ENCODE measurements around the gene ELAVL3.
"Not testable (repeated sequence)": the region's sequence is repeated elsewhere in the genome, so short reads cannot be mapped to it uniquely, and the experiment has no call there.

The ELAVL3 gene

DNA sequence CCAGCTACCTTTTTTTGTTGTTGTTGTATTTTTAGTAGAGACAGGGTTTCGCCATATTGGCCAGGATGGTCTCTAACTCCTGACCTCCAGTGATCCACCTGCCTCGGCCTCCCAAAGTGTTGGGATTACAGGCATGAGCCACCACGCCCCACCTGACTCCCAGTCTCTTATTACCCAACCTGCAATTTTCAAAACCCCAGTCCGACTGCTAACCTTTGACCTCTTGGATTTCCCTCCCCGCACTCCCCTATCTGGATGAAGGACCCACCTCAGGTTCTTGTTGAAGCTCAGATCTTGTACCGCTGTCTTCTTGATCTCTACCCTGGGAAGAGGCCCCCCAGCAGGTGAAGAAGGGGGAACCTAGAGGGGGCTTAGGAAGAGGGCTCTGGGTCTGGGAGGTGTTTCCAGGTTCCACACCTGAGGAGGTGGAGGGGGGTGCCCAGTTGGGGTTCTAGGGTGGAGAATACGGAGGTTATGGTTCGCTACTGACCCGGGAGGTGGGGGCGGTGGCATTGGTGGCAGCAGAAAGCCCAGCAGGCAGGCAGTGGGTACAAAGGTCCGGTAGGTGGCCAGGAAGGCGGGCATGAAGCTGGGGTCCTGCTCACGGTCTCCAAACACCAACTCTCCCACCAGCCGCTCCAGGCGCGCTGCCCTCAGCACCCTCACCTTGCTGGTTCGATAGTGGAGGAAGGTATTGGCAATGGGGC, 64.3 kb downstream of the ELAVL3 start:
- TF ChIP-seq, protein P1, sequence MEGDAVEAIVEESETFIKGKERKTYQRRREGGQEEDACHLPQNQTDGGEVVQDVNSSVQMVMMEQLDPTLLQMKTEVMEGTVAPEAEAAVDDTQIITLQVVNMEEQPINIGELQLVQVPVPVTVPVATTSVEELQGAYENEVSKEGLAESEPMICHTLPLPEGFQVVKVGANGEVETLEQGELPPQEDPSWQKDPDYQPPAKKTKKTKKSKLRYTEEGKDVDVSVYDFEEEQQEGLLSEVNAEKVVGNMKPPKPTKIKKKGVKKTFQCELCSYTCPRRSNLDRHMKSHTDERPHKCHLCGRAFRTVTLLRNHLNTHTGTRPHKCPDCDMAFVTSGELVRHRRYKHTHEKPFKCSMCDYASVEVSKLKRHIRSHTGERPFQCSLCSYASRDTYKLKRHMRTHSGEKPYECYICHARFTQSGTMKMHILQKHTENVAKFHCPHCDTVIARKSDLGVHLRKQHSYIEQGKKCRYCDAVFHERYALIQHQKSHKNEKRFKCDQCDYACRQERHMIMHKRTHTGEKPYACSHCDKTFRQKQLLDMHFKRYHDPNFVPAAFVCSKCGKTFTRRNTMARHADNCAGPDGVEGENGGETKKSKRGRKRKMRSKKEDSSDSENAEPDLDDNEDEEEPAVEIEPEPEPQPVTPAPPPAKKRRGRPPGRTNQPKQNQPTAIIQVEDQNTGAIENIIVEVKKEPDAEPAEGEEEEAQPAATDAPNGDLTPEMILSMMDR (IDR thresholded peaks at IDR 0.05; ENCODE audit: low read depth, low read length), result no peak
- Histone ChIP-seq H3K27me3 (ENCODE audit: insufficient read depth, low read depth, severe bottlenecking) (peaks cover 70% of the 10 kb centered on the region), H3K9me3 (ENCODE audit: severe bottlenecking) (peaks cover under 1% of the 10 kb centered on the region), H3K27ac (no peak overlapping the region), H3K36me3 (no peaks in the 10 kb centered on the region), H3K4me3 (ENCODE audit: low read depth, low read length) (no peak overlapping the region)
- DNase-seq, result no peak

DNA sequence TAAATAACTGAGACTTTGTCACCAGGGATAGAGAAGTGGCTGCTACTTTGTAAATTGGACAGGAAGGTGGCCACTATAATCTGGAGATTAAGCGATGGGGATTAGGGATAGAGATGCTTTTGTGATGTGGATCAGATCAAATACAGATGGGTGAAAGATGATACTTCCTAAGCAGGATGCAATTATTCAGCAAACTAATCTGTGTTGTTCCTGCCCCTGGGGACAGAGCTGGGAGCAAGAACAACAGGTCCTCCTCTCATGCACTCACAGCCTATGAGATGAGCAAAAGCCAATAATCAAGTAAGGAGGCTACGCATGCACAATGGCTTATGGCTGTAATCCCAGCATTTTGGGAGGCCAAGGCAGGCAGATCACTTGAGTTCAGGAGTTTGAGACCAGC, 66.3 kb downstream of the ELAVL3 start:
- Histone ChIP-seq H3K27me3 (ENCODE audit: insufficient read depth, low read depth, severe bottlenecking) (peaks cover 66% of the 10 kb centered on the region), H3K27ac (no peak overlapping the region), H3K36me3 (no peaks in the 10 kb centered on the region), H3K4me3 (ENCODE audit: low read depth, low read length) (no peak overlapping the region), H3K9me3 (ENCODE audit: severe bottlenecking) (no peaks in the 10 kb centered on the region)
- TF ChIP-seq, protein P1 (IDR thresholded peaks at IDR 0.05; ENCODE audit: low read depth, low read length), result no peak
- DNase-seq, result peak; percentile 85

DNA sequence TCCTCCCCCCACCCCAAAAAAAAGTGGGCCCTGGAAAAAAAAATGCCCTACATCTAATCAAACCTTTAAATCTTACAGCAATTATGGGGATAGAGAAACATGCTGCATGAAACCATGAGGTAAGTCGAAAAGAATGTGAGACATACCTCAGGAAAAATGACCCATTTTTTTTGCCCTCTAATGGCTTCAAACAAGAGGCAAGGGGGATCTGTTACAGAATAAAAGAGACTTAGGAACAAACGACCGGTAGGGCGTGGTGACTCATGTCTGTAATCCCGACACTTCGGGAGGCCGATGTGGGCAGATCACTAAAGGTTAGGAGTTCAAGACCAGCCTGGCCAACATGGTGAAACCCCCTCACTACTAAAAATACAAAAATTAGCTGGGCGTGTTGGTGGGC, 70.2 kb downstream of the ELAVL3 start:
- Histone ChIP-seq H3K9me3 (ENCODE audit: severe bottlenecking) (no peaks in the 10 kb centered on the region), H3K27me3 (ENCODE audit: insufficient read depth, low read depth, severe bottlenecking) (peaks cover 41% of the 10 kb centered on the region), H3K36me3 (no peaks in the 10 kb centered on the region), H3K27ac (no peak overlapping the region), H3K4me3 (ENCODE audit: low read depth, low read length) (no peak overlapping the region)
- TF ChIP-seq, protein P1 (IDR thresholded peaks at IDR 0.05; ENCODE audit: low read depth, low read length), result no peak
- no peak for DNase-seq

DNA sequence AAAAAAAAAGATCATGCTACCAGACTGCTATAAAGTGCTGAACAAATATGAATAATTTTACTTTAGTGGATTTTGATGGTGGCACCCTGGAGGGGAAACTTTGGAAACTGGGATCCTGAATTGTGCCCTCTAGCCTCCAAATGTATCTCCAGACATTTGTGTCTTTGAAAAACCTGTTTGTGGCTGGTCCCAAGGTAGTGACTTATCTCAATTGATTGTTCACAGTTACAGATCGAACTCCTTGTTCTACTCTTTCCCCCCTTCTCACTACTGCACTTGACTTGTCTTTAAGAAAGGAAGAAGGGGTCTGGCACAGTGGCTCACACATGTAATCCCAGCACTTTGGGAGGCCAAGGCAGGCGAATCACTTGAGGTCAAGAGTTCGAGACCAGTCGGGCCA, 72.3 kb downstream of the ELAVL3 start:
- TF ChIP-seq, protein P1 (IDR thresholded peaks at IDR 0.05; ENCODE audit: low read depth, low read length), result no peak
- DNase-seq, result no peak
- H3K36me3 ChIP-seq, result no peaks in the 10 kb centered on the region
- no peak overlapping the region for H3K4me3 ChIP-seq (ENCODE audit: low read depth, low read length)
- peaks cover 37% of the 10 kb centered on the region for H3K27me3 ChIP-seq (ENCODE audit: insufficient read depth, low read depth, severe bottlenecking)
- no peak overlapping the region for H3K27ac ChIP-seq
- H3K9me3 ChIP-seq (ENCODE audit: severe bottlenecking), result no peaks in the 10 kb centered on the region

DNA sequence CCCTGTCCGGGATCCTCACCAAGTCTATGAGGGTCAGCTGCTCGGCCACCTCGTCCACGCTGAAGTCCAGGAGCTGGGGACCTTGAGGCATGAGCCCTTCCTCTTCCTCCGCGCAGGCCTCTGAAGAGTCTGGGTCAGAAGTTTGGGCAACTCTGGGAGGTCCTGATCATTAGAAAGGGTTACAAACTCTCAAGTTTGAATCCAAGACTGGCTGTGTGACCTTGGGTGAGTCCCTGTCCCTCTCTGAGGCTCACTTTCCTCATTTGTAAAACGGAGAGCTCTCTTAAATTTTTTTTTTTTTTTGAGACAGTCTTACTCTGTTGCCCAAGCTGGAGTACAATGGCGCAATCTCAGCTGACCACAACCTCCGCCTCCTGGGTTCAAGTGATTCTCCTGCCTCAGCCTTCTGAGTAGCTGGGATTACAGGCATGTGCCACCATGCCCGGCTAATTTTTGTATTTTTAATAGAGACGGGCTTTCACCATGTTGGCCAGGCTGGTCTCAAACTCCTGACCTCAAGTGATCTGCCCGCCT, 74.1 kb downstream of the ELAVL3 start:
- H3K27ac ChIP-seq; DNase-seq; H3K9me3 ChIP-seq (ENCODE audit: severe bottlenecking); H3K4me3 ChIP-seq (ENCODE audit: low read depth, low read length); H3K36me3 ChIP-seq: not testable (repeated sequence)
- H3K27me3 ChIP-seq (ENCODE audit: insufficient read depth, low read depth, severe bottlenecking), result peaks cover 28% of the 10 kb centered on the region

DNA sequence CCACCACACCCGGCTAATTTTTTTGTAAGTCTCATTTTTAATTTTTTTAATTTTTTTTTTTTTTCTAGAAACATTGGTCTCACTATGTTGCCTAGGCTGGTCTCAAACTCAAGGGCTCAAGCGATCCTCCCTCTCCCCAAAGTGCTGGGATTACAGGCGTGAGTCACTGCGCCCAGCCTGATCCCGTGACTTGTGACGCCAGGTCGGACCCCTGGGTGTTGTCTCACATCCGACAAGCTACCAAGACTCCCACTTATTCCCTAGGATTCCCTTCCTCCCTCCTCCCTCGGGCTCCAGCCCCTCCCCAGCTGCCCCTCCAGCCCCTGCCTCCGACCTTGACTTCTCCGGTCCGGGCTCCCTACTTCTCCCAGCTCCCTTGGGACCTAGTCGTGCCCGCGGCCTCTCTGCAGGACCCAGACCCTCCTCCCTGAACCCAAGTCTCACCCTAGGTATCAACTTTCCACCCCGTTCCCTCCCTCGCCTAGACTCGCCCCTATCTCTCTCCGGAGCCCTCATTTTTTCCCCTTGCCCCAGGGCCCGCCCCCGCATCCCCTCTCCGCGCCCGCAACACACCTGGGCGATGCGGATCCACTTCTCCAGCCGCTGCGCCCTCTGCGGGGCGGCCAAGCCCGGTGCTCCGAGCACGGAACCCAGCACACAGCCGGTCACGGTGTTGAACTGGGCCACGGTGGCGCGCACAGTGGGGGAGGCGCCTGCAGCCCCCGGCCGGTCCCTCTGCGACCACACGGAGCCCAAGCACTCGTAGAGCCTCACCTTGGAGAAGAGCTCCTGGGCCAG, 74.8 kb downstream of the ELAVL3 start:
- Histone ChIP-seq H3K9me3 (ENCODE audit: severe bottlenecking) (no peaks in the 10 kb centered on the region), H3K4me3 (ENCODE audit: low read depth, low read length) (no peak overlapping the region), H3K27me3 (ENCODE audit: insufficient read depth, low read depth, severe bottlenecking) (peaks cover 21% of the 10 kb centered on the region), H3K36me3 (no peaks in the 10 kb centered on the region), H3K27ac (no peak overlapping the region)
- DNase-seq, result no peak
- TF ChIP-seq, protein P1 (IDR thresholded peaks at IDR 0.05; ENCODE audit: low read depth, low read length), result no peak

Data from WERI-Rb-1 (cell line).